Endothelial cell of hepatic sinusoid (primary cell): Measurements from ENCODE around the gene NAA25.

Source experiments
- in situ Hi-C: cut with HindIII; loops from 2 replicates; pipeline ENCODE4 v1.10.0; 2017; ENCODE audit warnings: low sequenced_read_pairs

Gene NAA25

DNA sequence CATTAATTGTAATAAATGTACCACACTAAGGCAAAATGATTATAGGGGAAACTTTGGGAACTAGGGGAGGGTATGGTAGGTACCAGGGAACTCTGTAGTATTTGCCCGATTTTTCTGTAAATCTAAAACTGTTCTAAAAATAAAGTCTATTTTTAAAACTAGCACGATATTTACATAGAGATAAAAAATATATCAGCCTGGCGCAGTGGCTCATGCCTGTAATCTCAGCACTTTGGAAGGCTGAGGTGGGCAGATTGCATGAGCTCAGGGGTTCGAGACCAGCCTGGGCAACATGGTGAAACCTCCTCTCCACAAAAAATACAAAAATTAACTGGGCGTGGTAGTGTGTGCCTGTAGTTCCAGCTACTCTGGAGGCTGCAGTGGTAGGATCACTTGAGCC lies 128.0 kb downstream of the NAA25 start:
- in situ Hi-C loops = no loop called here

GRCh38 chr12:111978545-111978944 lies 130.0 kb downstream of the NAA25 start:
- in situ Hi-C loops = no loop called here

DNA sequence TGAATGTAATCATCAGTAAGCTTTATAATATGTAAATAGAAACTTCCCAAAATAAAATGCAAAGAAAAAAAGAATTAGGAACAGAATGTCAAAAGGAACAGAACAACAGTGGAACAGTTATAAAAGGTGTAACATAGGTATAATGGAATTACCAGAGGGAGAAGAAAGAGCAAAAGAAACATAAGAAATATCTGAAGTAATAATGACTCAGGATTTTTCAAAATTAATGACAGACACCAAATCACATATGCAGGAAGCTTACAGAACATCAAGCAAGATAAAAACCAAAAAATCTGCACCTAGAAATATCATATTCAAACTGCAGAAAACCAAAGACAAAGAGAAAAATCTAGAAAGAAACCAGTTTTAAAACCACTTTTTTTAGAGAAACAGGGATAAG lies 131.7 kb downstream of the NAA25 start:
- in situ Hi-C loops = no loop called here
